Choroid plexus epithelial cell (primary cell): ENCODE measurements around the gene FOCAD.

Experiments
- DNase-seq: peaks from one replicate; pipeline ENCODE4 v3.0.0-alpha.2; 2010; ENCODE audit warnings: low read depth
- H3K4me3 ChIP-seq: 2 replicates; pipeline ENCODE4 v1.5.1; 2011; ENCODE audit warnings: low read depth, mild to moderate bottlenecking, control low read depth, low read length, moderate library complexity
- CTCF ChIP-seq: conservative IDR thresholded peaks from 2 replicates; pipeline ENCODE4 v1.5.1; 2011; ENCODE audit warnings: low read depth, mild to moderate bottlenecking, control low read depth, inconsistent platforms, low read length, moderate library complexity

The FOCAD gene

GRCh38 chr9:20744036-20744630 is 60.1 kb downstream of the FOCAD start:
- no peak for DNase-seq
- TF ChIP-seq CTCF, result no peak
- H3K4me3 ChIP-seq, result no peak overlapping the region

GRCh38 chr9:20746967-20747366 is 62.9 kb downstream of the FOCAD start:
- H3K4me3 ChIP-seq, result no peak overlapping the region

DNA sequence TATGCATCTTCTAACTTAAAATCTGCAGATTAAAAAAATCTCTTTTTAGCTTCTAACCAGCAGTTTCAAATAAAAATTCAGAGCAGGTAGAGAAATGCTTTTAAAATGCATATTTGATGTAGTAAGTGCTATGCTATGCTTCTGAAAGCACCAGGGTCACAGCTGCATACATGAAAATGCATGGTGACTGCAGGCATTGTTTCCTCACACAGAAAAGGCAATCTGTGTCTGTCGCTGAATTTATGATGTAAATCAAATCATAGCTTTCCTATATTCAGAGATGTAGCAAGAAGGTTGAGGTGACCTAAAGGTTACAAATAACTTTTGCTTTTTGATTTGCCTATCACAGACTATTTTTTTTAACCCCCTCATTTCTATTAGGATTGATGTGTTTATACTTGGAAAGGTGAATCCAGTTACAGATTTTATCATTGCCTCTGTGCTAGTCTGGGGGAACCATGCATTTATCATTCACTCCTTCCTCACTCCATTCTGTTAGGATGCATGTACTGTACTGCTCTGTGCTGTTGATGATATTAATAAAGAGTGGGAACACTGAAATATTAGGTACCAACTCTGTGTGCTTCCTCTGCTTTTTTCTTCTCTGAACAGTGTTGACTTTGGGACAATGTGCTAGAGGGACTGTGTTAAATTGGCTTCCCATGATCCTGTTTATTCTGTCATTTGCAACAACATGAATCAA is 65.6 kb downstream of the FOCAD start:
- no peak for TF ChIP-seq CTCF
- no peak overlapping the region for H3K4me3 ChIP-seq
- DNase-seq, result no peak

More at GRCh38 chr9:20746967-20747366, 62.9 kb downstream of the FOCAD start:
- TF ChIP-seq CTCF, result no peak
- DNase-seq, result no peak

- TF ChIP-seq CTCF, result no peak
- H3K4me3 ChIP-seq, result no peak overlapping the region
- peak; percentile 7 for DNase-seq
Observed at GRCh38 chr9:20753761-20754160, 69.7 kb downstream of the FOCAD start.

- TF ChIP-seq CTCF, result no peak
- peak; percentile 10 for DNase-seq
- no peak overlapping the region for H3K4me3 ChIP-seq
Observed at GRCh38 chr9:20754556-20754955, 70.5 kb downstream of the FOCAD start.

DNA sequence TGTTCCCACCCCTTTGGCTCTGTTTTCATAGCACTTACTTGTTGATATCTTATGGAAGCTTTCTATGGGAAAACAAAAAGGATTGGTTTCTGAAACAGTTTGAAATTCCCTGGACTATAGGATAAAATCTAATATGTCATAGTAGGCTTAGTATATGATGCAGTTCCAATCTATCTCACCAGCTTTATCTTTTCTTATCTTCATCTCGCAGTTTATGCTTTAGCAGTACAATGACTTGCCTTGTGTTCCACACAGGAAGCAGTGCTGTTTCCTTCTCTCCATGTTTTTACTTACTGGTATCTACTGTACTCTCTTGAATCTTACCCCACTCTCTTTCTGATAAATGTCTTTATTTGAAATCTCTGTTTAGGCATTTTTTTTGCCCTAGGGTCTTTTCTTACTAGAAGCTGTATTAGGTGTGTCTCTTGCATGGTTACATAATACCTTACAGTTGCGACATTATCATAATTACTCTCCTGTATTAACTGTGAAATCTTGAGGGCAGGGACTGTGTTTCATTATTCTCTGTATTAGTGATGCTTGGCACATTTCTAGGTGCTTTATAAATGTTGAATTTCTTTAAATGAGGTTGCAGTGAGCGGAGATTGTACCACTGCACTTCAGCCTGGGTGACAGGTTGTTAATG is 76.3 kb downstream of the FOCAD start:
- H3K4me3 ChIP-seq, result no peak overlapping the region
- no peak for TF ChIP-seq CTCF
- no peak for DNase-seq

DNA sequence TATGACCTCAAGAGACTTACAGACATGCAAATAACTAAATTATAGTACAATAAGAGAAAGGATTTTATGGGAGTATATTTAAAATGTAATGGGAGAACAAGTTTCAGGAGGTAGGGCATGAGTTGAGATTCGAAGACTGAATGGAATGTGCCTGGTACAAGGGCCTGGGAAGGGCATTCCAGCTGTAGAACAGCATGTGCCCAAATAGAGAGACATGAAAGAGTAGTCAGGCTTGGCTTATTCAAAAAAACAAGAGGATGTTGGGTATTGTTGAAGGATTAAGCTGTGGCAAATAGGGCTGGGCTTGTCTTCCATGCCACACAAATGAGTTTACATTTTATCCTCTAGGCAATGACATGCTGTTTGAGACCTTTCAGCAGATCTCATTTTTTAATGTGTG is 86.9 kb downstream of the FOCAD start:
- H3K4me3 ChIP-seq, result no peak overlapping the region
- DNase-seq, result no peak

More for the DNA sequence above, 86.9 kb downstream of the FOCAD start:
- no peak for TF ChIP-seq CTCF
